NCI-H1105 treated with DMSO at 0.1 percent for 48 hours (cell line): ENCODE data around the gene ADGRL4.
"Not testable (repeated sequence)": the region's sequence is repeated elsewhere in the genome, so short reads cannot be mapped to it uniquely, and the experiment has no call there.

Experiments
- DNase-seq: peaks from one replicate; lab custom pipeline; 2025; lab: John Stamatoyannopoulos, UW

ADGRL4 gene

GRCh38 chr1:78916986-78917385 lies 89.5 kb downstream of the ADGRL4 start:
- DNase-seq, result no peak

DNA sequence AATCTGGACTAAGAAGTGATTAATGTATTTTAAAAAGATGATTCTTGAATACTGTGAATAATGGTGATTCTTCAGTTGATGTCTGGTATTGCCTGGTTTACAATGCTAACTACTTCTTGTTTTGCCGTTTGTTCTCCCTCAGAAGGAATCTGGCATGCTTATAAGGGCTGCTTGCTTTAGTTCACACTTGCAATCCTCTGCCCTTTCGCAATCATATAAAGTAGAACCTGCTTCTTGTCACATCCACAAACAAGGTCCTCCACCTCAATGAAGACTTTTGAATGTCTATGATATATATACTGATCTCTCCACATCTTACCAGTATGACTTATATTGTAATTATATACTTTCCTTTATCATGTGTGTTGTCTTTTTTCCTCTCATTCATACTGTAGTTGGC lies 92.6 kb downstream of the ADGRL4 start:
- DNase-seq, result no peak

DNA sequence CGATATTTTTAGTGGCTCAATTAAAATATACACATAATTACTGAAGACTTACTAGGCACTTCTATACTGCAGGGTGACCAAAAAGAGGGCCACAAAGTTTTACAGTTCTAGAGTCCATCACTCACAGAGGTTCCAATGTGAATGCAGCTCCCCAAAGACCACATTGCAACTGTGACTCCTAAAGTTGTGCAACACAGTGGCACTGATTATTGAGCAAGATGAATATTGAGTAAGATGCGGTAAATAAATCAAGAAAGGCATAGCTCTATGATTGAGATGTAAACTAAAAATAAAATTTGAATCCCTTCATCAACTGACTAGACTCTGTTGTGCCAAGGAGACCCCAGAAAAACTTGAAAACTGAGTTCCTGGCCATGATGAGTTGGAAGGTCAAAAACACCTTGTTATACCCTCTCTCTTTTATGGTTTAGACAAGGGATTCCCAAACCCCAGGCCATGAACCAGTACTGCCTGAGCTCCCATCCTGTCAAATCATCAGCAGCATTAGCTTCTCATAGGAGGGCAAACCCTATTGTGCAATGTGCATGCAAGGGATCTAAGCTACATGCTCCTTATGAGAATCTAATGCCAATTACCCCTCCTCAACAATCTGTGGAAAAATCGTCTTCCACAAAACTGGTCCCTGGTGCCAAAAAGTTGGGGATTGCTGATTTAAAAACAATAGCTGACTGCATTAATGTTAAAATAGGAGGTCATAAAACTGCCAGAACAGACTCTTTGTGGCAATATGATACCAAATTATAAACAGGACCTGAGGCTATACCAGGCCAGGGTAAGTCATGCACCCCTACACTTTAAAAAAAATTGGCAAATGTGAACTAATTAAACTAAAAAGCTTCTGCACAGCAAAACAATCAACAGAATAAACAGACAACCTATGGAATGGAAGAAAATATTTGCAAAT lies 94.3 kb downstream of the ADGRL4 start:
- no peak for DNase-seq

GRCh38 chr1:78902641-78903040 lies 103.9 kb downstream of the ADGRL4 start:
- DNase-seq, result no peak

DNA sequence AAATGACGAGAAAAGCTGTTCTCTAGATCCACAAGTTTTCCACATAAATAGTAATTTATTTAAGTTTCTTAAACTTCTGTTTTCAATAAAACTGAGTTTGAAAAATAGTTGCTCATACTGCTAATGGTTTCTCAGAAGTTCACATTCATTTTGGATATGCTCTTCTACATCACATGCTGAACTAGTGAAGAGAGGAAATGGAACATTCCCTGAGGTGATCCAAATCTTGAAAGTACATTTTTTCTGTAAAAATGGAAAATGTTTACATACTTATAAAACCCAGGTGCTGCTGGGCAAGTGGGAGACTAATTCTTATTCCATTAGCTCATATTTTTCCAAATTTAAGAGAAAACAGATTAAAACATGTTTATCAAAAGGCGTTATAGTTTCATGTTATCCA lies 111.7 kb downstream of the ADGRL4 start:
- DNase-seq, result no peak

- DNase-seq, result no peak
Measured at GRCh38 chr1:78892260-78892840, 114.2 kb downstream of the ADGRL4 start.

DNA sequence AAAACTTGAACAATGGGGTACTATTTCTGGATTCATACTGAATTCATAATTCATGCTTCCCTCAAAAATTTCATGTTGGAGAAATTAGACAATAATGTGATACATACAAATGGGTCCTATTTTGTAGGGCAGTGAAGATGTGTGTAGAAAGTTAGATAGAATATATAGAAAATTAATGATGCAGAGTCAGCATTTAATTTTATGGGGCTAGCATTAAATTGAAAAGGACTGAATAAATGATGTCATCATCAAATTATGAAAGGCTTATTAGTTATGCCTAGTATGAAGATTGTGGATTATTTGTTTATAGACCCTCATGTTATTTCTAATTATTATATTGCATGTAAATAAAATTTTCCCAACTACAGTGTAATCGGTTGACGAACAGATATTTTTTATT lies 119.1 kb downstream of the ADGRL4 start:
- no peak for DNase-seq

- DNase-seq, result no peak
Measured at GRCh38 chr1:78884685-78885452, 121.7 kb downstream of the ADGRL4 start.

DNA sequence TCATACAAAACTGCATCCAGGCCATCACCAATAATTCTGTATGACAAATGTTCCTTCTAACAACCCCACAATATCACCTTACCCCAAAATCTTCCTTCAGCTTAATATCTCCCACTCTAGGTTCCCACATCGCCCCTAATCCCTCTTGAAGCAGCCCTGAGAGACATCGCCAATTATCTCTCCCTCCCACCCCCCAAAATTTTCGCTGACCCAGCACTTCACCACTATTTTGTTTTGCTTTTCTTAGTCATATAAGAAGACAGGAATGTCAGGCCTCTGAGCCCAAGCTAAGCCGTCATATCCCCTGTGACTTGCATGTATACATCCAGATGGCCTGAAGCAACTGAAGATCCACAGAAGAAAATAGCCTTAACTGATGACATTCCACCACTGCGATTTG lies 126.3 kb downstream of the ADGRL4 start:
- DNase-seq, result no peak

- not testable (repeated sequence) for DNase-seq
Measured at GRCh38 chr1:78875986-78876385, 130.5 kb downstream of the ADGRL4 start.

GRCh38 chr1:78872801-78873200 lies 133.7 kb downstream of the ADGRL4 start:
- DNase-seq, result not testable (repeated sequence)

DNA sequence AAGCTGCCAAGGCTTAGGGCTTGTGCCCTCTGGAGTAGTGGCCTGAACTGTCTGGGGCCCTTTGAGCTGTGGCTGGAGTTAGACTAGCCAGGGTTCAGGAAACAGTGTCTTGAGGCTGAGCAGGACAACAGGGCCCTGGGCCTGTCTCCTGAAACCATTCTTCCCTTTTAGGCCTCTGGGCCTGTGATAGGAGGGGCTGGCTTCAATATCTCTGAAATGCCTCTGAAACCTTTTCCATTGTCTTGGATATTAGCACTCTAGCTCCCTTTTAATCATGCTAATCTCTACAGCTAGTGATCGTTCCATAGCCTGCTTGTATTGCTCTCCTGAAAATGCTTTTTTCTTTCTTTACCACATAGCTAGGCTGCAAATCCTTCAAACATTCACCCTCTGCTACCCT lies 135.3 kb downstream of the ADGRL4 start:
- no peak for DNase-seq

- no peak for DNase-seq
Measured at GRCh38 chr1:78869136-78869535, 137.4 kb downstream of the ADGRL4 start.

DNA sequence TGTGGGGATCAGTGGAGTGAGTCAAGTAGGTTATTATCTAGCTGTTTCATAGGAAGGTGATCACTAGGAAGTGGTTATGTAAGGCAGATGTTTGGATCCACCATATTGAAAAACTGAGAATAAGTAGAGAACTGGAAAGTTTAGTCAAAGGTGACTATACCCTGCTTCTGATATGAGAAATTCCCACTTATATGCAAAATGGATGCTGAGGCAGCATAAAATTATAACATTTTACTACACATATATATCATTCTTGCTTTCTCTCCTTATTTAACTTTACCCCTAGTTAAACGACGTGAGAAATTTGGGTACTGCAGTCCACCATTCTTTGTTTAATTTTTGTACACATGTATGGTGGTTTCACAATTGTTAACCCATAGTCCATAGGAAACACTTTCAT lies 142.4 kb downstream of the ADGRL4 start:
- DNase-seq, result no peak

GRCh38 chr1:78856096-78856495 lies 150.4 kb downstream of the ADGRL4 start:
- no peak for DNase-seq

DNA sequence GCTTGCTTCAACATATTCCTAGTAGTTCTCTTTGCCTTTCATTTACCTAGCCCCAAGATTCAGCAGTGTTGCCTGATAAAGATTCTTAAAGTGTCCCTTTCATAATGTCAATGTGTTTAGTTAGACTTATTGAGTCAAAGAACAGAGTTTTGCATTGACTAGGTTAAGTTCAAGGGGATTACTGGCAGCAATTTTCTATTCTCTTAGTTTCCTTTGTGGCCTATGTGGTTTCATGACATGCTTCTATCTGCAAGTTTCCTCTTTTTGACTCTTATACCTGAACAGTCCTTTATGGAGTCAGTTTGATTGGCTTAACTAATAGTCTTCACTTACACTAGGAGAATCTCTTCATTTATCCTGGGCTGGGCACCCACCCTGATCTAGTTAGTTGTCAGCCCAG lies 151.3 kb downstream of the ADGRL4 start:
- no peak for DNase-seq

- no peak for DNase-seq
Measured at GRCh38 chr1:78854556-78854955, 152.0 kb downstream of the ADGRL4 start.

GRCh38 chr1:78843546-78843945 lies 163.0 kb downstream of the ADGRL4 start:
- no peak for DNase-seq

DNA sequence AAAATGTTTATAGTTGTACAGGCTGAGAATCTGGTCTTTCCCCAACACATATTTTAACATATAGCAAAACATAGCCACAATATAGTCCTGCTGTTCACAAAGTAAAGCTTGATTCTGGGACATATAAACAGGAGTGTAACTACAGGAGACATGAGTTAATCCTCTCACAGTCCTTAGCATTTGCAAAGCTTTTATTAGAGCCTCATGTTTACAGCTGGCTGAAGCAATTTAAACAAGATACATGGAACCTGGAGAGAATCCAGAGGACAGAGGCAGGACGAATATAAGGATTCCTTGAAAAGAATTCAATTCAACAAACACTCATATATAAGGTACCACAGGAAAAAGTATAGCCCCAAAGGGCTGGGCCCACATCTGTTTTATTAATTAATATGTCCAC lies 163.4 kb downstream of the ADGRL4 start:
- no peak for DNase-seq

- peak; percentile 82 for DNase-seq
Measured at GRCh38 chr1:78840453-78841271, 165.9 kb downstream of the ADGRL4 start.
